Measurements from ENCODE around the gene CFDP1. TPM values are rescaled to one million over a fixed set of nuclear protein-coding genes. Genes with fewer than 3 reads are reported as not detected.

The CFDP1 gene
- total RNA-seq, 1 donor from 2014 or later: 65.7 TPM

DNA sequence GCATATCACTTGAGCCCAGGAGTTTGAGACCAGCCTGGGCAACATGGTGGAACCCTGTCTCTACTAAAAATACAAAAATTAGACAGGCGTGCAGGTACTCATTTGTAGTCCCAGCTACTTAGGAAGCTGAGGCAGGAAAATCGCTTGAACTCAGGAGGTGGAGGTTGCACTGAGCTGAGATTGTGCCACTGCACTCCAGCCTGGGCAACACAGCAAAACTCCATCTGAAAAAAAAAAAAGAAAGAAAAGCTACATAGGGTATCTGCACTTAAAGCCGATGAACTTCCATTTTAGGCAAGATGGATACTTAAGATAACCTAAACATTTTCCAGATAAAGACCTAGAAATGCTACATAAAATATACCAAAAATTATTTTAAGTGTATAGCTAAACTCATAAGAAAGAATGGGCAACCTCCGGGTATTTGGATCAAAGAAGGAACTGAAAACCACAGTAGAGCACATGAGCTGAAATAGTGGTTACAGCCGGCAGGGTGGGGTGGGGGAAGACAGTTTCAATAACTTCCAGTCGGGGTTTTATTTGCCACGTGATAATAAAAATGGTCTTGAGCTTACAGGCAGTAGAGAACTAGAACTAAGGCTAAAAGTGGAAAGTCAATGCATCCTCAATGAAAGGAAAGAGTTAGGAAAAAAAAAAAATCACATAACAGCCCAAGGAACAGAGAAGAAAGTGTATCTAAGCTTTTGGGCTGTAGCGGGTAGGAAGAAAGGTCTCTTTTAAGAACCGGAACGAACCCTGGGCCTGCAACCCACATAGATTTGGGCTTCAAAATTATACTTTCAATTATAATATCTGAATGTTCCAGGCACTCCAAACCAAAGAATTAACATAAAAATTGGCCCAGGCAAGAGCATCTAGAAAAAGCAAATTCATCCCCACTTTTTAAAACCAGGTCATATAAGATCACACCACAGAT is 53.1 kb downstream of the CFDP1 start:
- no peak for DNase-seq (ENCODE audit: low spot score)
- H3K9me3 Mint-ChIP-seq (ENCODE audit: unreplicated experiment): no peaks in the 10 kb centered on the region
- TF ChIP-seq, protein P1, sequence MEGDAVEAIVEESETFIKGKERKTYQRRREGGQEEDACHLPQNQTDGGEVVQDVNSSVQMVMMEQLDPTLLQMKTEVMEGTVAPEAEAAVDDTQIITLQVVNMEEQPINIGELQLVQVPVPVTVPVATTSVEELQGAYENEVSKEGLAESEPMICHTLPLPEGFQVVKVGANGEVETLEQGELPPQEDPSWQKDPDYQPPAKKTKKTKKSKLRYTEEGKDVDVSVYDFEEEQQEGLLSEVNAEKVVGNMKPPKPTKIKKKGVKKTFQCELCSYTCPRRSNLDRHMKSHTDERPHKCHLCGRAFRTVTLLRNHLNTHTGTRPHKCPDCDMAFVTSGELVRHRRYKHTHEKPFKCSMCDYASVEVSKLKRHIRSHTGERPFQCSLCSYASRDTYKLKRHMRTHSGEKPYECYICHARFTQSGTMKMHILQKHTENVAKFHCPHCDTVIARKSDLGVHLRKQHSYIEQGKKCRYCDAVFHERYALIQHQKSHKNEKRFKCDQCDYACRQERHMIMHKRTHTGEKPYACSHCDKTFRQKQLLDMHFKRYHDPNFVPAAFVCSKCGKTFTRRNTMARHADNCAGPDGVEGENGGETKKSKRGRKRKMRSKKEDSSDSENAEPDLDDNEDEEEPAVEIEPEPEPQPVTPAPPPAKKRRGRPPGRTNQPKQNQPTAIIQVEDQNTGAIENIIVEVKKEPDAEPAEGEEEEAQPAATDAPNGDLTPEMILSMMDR (IDR thresholded peaks at IDR 0.05; ENCODE audit: unreplicated experiment): no peak
- H3K4me3 Mint-ChIP-seq (ENCODE audit: unreplicated experiment): no peak overlapping the region
- H3K4me1 Mint-ChIP-seq (ENCODE audit: unreplicated experiment): peaks cover 29% of the 10 kb centered on the region
- H3K36me3 Mint-ChIP-seq (ENCODE audit: low read depth, unreplicated experiment): peaks cover 11% of the 10 kb centered on the region
- peak overlapping the region; percentile 22 for H3K27ac Mint-ChIP-seq (ENCODE audit: unreplicated experiment)
- no peaks in the 10 kb centered on the region for H3K27me3 Mint-ChIP-seq (ENCODE audit: unreplicated experiment)

DNA sequence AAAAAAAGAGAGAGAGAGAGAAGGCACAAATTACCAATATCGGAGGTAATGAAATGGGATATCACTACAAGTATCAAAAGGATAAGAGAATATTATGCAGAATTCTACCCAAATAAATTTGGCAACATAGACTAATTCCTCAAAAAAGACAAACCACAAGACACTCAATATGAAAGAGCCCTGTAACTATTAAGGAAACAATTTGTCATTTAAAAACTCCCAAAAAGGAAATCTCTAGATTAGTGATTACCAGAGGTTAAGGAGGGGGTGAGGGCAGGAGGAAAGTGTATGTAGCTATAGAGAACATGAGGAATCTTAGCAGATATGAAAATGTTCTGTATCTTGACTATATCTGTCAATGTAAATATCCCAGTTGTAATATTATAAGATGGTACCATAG is 54.0 kb downstream of the CFDP1 start:
- Mint-ChIP-seq H3K9me3 (ENCODE audit: unreplicated experiment) (no peaks in the 10 kb centered on the region), H3K4me1 (ENCODE audit: unreplicated experiment) (peaks cover 29% of the 10 kb centered on the region), H3K36me3 (ENCODE audit: low read depth, unreplicated experiment) (peaks cover 13% of the 10 kb centered on the region), H3K27ac (ENCODE audit: unreplicated experiment) (peak overlapping the region; percentile 48), H3K27me3 (ENCODE audit: unreplicated experiment) (no peaks in the 10 kb centered on the region), H3K4me3 (ENCODE audit: unreplicated experiment) (no peak overlapping the region)
- DNase-seq (ENCODE audit: low spot score): no peak
- TF ChIP-seq, protein P1 (IDR thresholded peaks at IDR 0.05; ENCODE audit: unreplicated experiment): no peak

DNA sequence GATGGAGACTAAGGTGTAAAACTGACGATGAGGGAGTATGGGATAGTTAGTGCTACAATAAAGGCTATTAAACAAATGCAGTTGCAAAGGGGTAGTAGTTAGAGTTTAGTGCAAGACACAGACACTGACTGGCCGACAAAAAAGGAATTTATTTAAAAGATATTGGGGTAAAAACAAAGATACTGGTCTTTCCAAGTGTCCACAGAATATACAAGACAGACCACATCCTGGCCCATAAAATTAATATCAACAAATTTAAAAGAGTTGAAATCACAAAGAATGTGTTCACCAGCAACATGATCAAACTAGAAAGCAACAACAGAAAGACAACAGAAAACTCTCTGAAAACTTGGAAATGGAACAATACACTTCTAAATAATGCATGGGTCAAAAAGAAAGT is 54.7 kb downstream of the CFDP1 start:
- peaks cover 29% of the 10 kb centered on the region for H3K4me1 Mint-ChIP-seq (ENCODE audit: unreplicated experiment)
- DNase-seq (ENCODE audit: low spot score): no peak
- H3K4me3 Mint-ChIP-seq (ENCODE audit: unreplicated experiment): no peak overlapping the region
- H3K9me3 Mint-ChIP-seq (ENCODE audit: unreplicated experiment): no peaks in the 10 kb centered on the region
- no peaks in the 10 kb centered on the region for H3K27me3 Mint-ChIP-seq (ENCODE audit: unreplicated experiment)
- TF ChIP-seq, protein P1 (IDR thresholded peaks at IDR 0.05; ENCODE audit: unreplicated experiment): no peak
- H3K27ac Mint-ChIP-seq (ENCODE audit: unreplicated experiment): peak overlapping the region; percentile 94
- peaks cover 13% of the 10 kb centered on the region for H3K36me3 Mint-ChIP-seq (ENCODE audit: low read depth, unreplicated experiment)

DNA sequence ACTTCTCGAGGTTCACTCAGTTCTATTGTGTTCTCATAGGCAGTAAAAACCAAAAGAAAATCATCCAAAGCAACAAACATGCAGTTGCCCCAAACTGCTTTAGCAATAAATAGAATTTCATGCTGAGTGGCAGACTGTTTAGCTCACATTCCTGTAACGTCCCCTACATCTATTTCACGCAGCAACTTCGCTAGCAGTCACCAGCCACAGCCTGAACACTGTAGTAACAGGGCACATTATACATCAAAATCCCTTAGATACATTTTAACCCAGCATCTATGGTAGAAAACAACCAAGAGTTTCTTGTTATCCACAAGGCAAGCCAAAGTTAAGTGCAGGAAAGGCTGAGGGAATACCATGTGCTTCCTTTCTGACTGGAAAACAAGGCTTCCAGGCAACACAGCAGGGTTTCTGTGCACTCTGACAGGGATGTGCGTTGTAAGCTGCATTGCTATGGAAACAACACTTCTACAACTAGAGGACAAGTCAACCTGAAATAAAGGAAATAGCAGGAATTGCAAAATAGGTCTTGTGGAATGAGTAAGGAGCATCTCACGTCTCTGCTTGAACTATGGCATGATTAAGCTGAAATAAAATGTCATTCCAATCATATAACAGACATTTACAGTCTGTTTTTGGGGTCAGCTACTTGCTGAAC is 55.4 kb downstream of the CFDP1 start:
- Mint-ChIP-seq H3K36me3 (ENCODE audit: low read depth, unreplicated experiment) (peaks cover 13% of the 10 kb centered on the region), H3K4me3 (ENCODE audit: unreplicated experiment) (no peak overlapping the region), H3K27me3 (ENCODE audit: unreplicated experiment) (no peaks in the 10 kb centered on the region), H3K27ac (ENCODE audit: unreplicated experiment) (peak overlapping the region; percentile 94), H3K4me1 (ENCODE audit: unreplicated experiment) (peaks cover 32% of the 10 kb centered on the region), H3K9me3 (ENCODE audit: unreplicated experiment) (no peaks in the 10 kb centered on the region)
- DNase-seq (ENCODE audit: low spot score): peak; percentile 28
- TF ChIP-seq, protein P1 (IDR thresholded peaks at IDR 0.05; ENCODE audit: unreplicated experiment): no peak
